ENCODE results near the gene IQSEC1. TPM values are rescaled to one million over a fixed set of nuclear protein-coding genes. Genes with fewer than 3 reads are reported as not detected.
A peak's percentile ranks its signal among the peaks of the same experiment; 100 is the strongest.

Gene IQSEC1
- total and polyA plus RNA-seq, 9 of the 15 experiments (the other 6 are each of a cell fraction or from before 2014, with no cell fraction given): 0.56 to 39.0 (median 6.8) TPM

GRCh38 chr3:12999147-13000140 lies 73.8 kb downstream of the IQSEC1 start (continued):
- TF ChIP-seq MGA (IDR thresholded peaks at IDR 0.05) (peak; percentile 41; the same call in 1 of the 2 replicates), ZNF717 (CRISPR knock-in tag; IDR thresholded peaks at IDR 0.05) (no peak), MCM7 (IDR thresholded peaks at IDR 0.05) (no peak), HDAC3 (IDR thresholded peaks at IDR 0.05; ENCODE audit: borderline replicate concordance, partially characterized antibody) (peak; percentile 83), GABPB2 (CRISPR knock-in tag; conservative IDR thresholded peaks at IDR 0.05) (no peak), BRF1 (IDR thresholded peaks at IDR 0.05; ENCODE audit: borderline replicate concordance, extremely low read depth, insufficient read length) (no peak), ZNF609 (CRISPR knock-in tag; IDR thresholded peaks at IDR 0.05; ENCODE audit: borderline replicate concordance) (no peak)
